Measurements from ENCODE around the gene KSR1.

Gene KSR1

DNA sequence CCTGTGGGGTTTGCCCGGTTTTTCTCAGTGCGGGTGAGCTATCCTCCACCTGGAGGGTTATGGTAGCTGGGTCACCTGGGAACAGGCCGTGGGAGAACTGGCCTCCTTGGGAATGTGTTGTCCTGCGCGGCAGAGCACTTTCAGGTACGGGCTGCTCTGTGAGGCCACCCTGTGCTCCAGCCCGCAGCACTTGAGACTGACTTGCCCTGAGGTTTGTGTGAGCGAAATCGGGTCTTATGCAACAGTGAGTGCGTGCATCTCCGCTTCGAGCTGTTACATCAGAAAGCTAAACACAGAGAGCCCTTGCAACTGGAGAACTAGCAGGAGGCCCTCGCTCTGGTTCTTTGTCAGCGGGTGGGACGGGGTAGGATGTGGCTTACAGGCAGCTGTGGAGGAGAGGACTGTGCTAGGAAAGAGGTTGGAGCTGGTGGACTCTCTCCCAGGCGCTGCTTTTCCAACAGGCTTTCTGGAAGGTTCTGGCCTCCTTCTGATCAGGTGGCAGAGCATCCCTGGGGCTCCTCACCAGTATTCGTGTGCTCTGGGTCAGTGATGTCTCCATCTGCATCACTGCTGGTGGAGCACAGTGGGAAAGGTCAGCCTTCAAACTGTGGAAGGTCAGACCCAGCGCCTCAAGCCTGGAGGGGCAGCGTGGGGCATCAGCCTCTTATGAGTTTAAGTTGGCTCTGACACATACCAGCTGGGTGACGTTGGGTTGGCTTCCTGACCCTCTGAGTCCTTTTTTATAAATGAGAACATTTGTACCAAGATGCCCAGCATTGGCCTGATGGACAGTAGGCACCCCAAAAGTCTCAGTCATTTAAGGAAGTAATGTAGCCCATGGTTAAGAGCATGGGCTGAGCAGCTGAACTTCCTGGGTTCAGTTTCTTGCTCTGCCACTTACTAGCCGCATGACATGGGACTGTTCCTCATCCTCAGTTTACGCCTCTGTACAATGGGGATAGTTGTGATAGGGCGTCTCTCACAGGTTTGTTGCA lies 76.3 kb downstream of the KSR1 start:
- H3K4me1 ChIP-seq (ENCODE audit: control extremely low read depth in 1 of 4, control insufficient read depth in 4 of 4, insufficient read depth in 4 of 4, low read length in 3 of 4): peaks cover 35 to 87% (median 54%) of the 10 kb centered on the region in 4 experiments
- 67% methylated on average over 18 of the region's 23 CpGs for WGBS (ENCODE audit: insufficient coverage)
- DNase-seq: peak; percentile 67 to 89 (median 89)
- no peaks in the 10 kb centered on the region for H3K36me3 ChIP-seq (ENCODE audit: control insufficient read depth in 4 of 4, insufficient read depth in 4 of 4, low read length in 3 of 4)
- H3K27me3 ChIP-seq (replicated peaks in 2 of 5; ENCODE audit: control insufficient read depth in 4 of 5, insufficient read depth in 5 of 5, low read length in 4 of 5): no peaks in the 10 kb centered on the region
- H3K27ac ChIP-seq (ENCODE audit: insufficient read depth in 1 of 2, low read depth in 1 of 2, low read length in 2 of 2, poor library complexity in 1 of 2, severe bottlenecking in 2 of 2): peak overlapping the region in 1 of 2 experiments; percentile 76
- ChIA-PET POLR2A (interaction anchor here (1.0 to 1.3 kb wide), 3 partner anchors 59 to 75 kb away, joined by 3 to 4 read pairs (median 4); no protein-coding TSS in a partner anchor), CTCF (interaction anchor here (0.9 to 3.1 kb wide), 11 partner anchors 12 to 77 kb away, joined by 3 to 18 read pairs (median 4); partner anchors contain the start of gene KSR1)
- no peaks in the 10 kb centered on the region for H3K9me3 ChIP-seq (ENCODE audit: control extremely low read depth in 1 of 5, control insufficient read depth in 4 of 5, insufficient read depth in 2 of 5, low read depth in 1 of 5, low read length in 4 of 5)
- H3K4me3 ChIP-seq (ENCODE audit: control insufficient read depth in 1 of 7, extremely low read depth in 1 of 7, insufficient read depth in 4 of 7, low read depth in 2 of 7, low read length in 6 of 7): peak overlapping the region in 1 of 7 experiments; percentile 31

DNA sequence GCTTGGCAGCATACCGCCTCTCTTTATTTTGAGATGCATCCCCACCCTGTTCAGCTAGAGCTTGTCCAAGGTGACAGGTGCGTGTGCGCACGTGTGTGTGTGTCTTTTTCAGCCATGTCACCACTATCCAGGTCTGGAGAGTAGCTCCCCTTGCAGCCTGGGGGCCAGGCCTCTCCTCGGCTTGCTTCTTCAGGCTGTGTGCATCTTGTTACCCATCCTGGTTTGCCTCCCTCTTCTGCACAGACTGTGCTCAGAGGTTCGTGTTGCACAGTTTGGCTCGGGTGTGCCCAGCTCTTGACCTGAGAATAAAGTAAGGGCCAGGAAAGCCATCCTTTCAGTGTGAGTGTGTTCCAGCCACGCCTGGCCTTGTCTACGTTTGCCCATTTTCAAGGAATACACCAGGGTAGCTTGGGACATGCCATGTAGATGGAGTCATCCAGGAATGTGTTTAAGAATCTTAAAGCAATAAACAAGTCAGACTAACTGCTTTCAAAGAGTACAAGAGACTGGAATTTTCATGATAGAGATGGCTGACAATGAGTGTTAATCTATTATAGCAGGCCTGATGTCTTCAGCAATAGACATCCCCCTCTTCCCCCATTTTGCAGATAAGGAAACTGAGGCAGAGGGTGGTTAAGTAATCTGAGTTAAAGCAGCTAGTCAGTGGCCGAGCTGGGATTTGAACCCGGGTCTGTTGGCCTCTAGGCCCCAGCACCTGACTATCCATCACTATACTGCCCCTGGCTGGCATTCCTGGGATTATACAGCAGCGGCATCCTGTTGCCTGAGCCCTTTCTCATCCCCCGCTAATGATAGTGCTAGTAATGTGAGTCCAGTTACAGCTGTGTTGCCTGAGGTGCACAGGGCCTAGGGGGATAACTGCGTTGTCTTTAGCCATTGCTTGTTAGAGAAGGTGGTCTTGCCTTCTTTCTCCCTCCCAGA lies 77.9 kb downstream of the KSR1 start:
- Histone ChIP-seq H3K4me1 (ENCODE audit: control extremely low read depth in 1 of 4, control insufficient read depth in 4 of 4, insufficient read depth in 4 of 4, low read length in 3 of 4) (peaks cover 26 to 74% (median 42%) of the 10 kb centered on the region in 4 experiments), H3K9me3 (ENCODE audit: control extremely low read depth in 1 of 5, control insufficient read depth in 4 of 5, insufficient read depth in 2 of 5, low read depth in 1 of 5, low read length in 4 of 5) (no peaks in the 10 kb centered on the region), H3K36me3 (ENCODE audit: control insufficient read depth in 4 of 4, insufficient read depth in 4 of 4, low read length in 3 of 4) (no peaks in the 10 kb centered on the region), H3K4me3 (ENCODE audit: control insufficient read depth in 1 of 7, extremely low read depth in 1 of 7, insufficient read depth in 4 of 7, low read depth in 2 of 7, low read length in 6 of 7) (no peak overlapping the region), H3K27ac (ENCODE audit: insufficient read depth in 1 of 2, low read depth in 1 of 2, low read length in 2 of 2, poor library complexity in 1 of 2, severe bottlenecking in 2 of 2) (no peak overlapping the region), H3K27me3 (replicated peaks in 2 of 5; ENCODE audit: control insufficient read depth in 4 of 5, insufficient read depth in 5 of 5, low read length in 4 of 5) (no peaks in the 10 kb centered on the region)
- 88% methylated on average over 8 of the region's 14 CpGs for WGBS (ENCODE audit: insufficient coverage)
- no peak for DNase-seq
- ChIA-PET POLR2A (no interaction called here), CTCF (interaction anchor here (1.1 to 2.3 kb wide), 8 partner anchors 10 to 70 kb away, joined by 3 to 17 read pairs (median 5); no protein-coding TSS in a partner anchor)

GRCh38 chr17:27535178-27535928 lies 79.1 kb downstream of the KSR1 start:
- H3K9me3 ChIP-seq (ENCODE audit: control extremely low read depth in 1 of 5, control insufficient read depth in 4 of 5, insufficient read depth in 2 of 5, low read depth in 1 of 5, low read length in 4 of 5): no peaks in the 10 kb centered on the region
- H3K27me3 ChIP-seq (replicated peaks in 2 of 5; ENCODE audit: control insufficient read depth in 4 of 5, insufficient read depth in 5 of 5, low read length in 4 of 5): no peaks in the 10 kb centered on the region
- DNase-seq: no peak
- H3K4me1 ChIP-seq (ENCODE audit: control extremely low read depth in 1 of 4, control insufficient read depth in 4 of 4, insufficient read depth in 4 of 4, low read length in 3 of 4): peaks cover 18 to 68% (median 32%) of the 10 kb centered on the region in 4 experiments
- H3K36me3 ChIP-seq (ENCODE audit: control insufficient read depth in 4 of 4, insufficient read depth in 4 of 4, low read length in 3 of 4): no peaks in the 10 kb centered on the region
- ChIA-PET POLR2A (no interaction called here), CTCF (interaction anchor here (0.6 to 2.2 kb wide), 6 partner anchors 9 to 189 kb away, joined by 3 to 17 read pairs (median 4); no protein-coding TSS in a partner anchor)
- H3K27ac ChIP-seq (ENCODE audit: insufficient read depth in 1 of 2, low read depth in 1 of 2, low read length in 2 of 2, poor library complexity in 1 of 2, severe bottlenecking in 2 of 2): no peak overlapping the region
- WGBS (ENCODE audit: insufficient coverage): 90% methylated on average over 7 of the region's 12 CpGs
- H3K4me3 ChIP-seq (ENCODE audit: control insufficient read depth in 1 of 7, extremely low read depth in 1 of 7, insufficient read depth in 4 of 7, low read depth in 2 of 7, low read length in 6 of 7): no peak overlapping the region

DNA sequence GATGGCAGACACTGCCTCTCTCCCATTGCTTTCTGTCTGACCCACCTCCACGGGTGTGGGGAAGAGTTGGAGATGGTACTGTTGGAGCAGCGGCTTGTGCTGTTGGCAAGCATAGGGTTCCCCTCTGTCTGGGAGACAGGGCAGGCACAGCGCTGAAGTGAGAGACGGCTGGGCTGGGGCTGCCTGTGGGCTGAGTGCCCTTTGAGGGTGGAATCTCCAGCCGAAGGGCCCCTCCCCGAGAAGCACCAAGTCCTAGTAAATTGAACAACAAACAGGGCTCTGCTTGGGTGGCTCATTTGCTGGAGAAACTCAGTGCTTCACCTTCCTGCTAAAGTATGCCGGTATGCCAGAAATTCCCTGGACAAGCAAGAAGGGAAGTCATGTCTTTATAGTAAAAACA lies 79.7 kb downstream of the KSR1 start:
- ChIA-PET CTCF (interaction anchor here (0.6 to 2.0 kb wide), 2 partner anchors 62 to 189 kb away, joined by 3 to 5 read pairs; no protein-coding TSS in a partner anchor), POLR2A (no interaction called here)
- DNase-seq: no peak
- 100% methylated on average over 6 of the region's 7 CpGs for WGBS (ENCODE audit: insufficient coverage)
- H3K27ac ChIP-seq (ENCODE audit: insufficient read depth in 1 of 2, low read depth in 1 of 2, low read length in 2 of 2, poor library complexity in 1 of 2, severe bottlenecking in 2 of 2): no peak overlapping the region
- H3K4me3 ChIP-seq (ENCODE audit: control insufficient read depth in 1 of 7, extremely low read depth in 1 of 7, insufficient read depth in 4 of 7, low read depth in 2 of 7, low read length in 6 of 7): no peak overlapping the region
- H3K27me3 ChIP-seq (replicated peaks in 2 of 5; ENCODE audit: control insufficient read depth in 4 of 5, insufficient read depth in 5 of 5, low read length in 4 of 5): no peaks in the 10 kb centered on the region
- no peaks in the 10 kb centered on the region for H3K36me3 ChIP-seq (ENCODE audit: control insufficient read depth in 4 of 4, insufficient read depth in 4 of 4, low read length in 3 of 4)
- peaks cover 13 to 68% (median 28%) of the 10 kb centered on the region in 4 experiments for H3K4me1 ChIP-seq (ENCODE audit: control extremely low read depth in 1 of 4, control insufficient read depth in 4 of 4, insufficient read depth in 4 of 4, low read length in 3 of 4)
- H3K9me3 ChIP-seq (ENCODE audit: control extremely low read depth in 1 of 5, control insufficient read depth in 4 of 5, insufficient read depth in 2 of 5, low read depth in 1 of 5, low read length in 4 of 5): no peaks in the 10 kb centered on the region

- no peak for DNase-seq
- Histone ChIP-seq H3K9me3 (ENCODE audit: control extremely low read depth in 1 of 5, control insufficient read depth in 4 of 5, insufficient read depth in 2 of 5, low read depth in 1 of 5, low read length in 4 of 5) (no peaks in the 10 kb centered on the region), H3K36me3 (ENCODE audit: control insufficient read depth in 4 of 4, insufficient read depth in 4 of 4, low read length in 3 of 4) (no peaks in the 10 kb centered on the region), H3K4me1 (ENCODE audit: control extremely low read depth in 1 of 4, control insufficient read depth in 4 of 4, insufficient read depth in 4 of 4, low read length in 3 of 4) (peaks cover 5 to 61% (median 20%) of the 10 kb centered on the region in 4 experiments), H3K27ac (ENCODE audit: insufficient read depth in 1 of 2, low read depth in 1 of 2, low read length in 2 of 2, poor library complexity in 1 of 2, severe bottlenecking in 2 of 2) (no peak overlapping the region), H3K4me3 (ENCODE audit: control insufficient read depth in 1 of 7, extremely low read depth in 1 of 7, insufficient read depth in 4 of 7, low read depth in 2 of 7, low read length in 6 of 7) (no peak overlapping the region), H3K27me3 (replicated peaks in 2 of 5; ENCODE audit: control insufficient read depth in 4 of 5, insufficient read depth in 5 of 5, low read length in 4 of 5) (no peaks in the 10 kb centered on the region)
- CTCF ChIA-PET: no interaction called here
- POLR2A ChIA-PET: no interaction called here
- WGBS (ENCODE audit: insufficient coverage): 73% methylated on average over 2 of the region's 3 CpGs
Measured at GRCh38 chr17:27536781-27537180, 80.5 kb downstream of the KSR1 start.

DNA sequence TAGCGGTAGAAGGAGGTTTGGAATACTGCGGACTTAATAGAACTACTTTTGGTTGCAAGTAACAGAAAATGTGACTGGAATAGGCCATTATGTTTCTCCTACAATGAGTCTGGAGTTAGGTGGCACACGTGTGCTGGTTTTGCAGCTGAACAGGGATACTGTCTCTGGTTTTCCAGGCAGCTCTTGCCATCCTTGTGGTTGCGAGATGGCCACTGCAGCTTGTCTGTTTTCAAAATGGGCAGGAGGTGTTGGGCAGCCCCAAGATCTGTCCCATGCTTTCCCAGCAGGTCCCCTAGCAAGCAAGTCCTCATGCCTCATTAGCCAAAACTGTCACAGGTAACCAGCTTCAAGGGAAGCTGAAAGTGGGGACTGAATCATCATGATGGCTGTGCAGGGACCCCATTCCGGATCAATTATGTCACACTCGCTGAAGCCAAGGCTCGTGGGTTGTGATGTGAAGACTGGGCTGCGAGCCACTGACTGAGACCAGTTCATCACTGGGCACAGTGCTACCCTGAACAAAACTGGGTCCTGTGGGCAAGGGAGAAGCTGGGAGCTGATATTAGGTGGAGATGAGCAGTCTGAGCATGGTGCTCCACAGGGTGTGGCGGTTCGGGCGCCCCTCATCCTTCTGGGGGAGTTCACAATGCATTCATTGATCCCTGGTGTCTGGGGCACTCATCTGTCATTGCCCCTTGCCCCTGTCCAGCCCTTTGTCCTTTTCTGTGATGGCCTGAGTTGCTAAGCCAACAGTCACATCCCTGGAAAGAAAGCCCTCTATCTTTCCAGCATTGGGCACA lies 82.1 kb downstream of the KSR1 start:
- no peak for DNase-seq
- H3K27me3 ChIP-seq (replicated peaks in 2 of 5; ENCODE audit: control insufficient read depth in 4 of 5, insufficient read depth in 5 of 5, low read length in 4 of 5): peaks cover 0 to 3% (median 0%) of the 10 kb centered on the region in 5 experiments
- no peaks in the 10 kb centered on the region for H3K9me3 ChIP-seq (ENCODE audit: control extremely low read depth in 1 of 5, control insufficient read depth in 4 of 5, insufficient read depth in 2 of 5, low read depth in 1 of 5, low read length in 4 of 5)
- ChIA-PET POLR2A (no interaction called here), CTCF (no interaction called here)
- WGBS (ENCODE audit: insufficient coverage): 98% methylated on average over 7 of the region's 11 CpGs
- no peak overlapping the region for H3K4me3 ChIP-seq (ENCODE audit: control insufficient read depth in 1 of 7, extremely low read depth in 1 of 7, insufficient read depth in 4 of 7, low read depth in 2 of 7, low read length in 6 of 7)
- no peaks in the 10 kb centered on the region for H3K36me3 ChIP-seq (ENCODE audit: control insufficient read depth in 4 of 4, insufficient read depth in 4 of 4, low read length in 3 of 4)
- H3K4me1 ChIP-seq (ENCODE audit: control extremely low read depth in 1 of 4, control insufficient read depth in 4 of 4, insufficient read depth in 4 of 4, low read length in 3 of 4): peaks cover 0 to 52% (median 10%) of the 10 kb centered on the region in 4 experiments
- no peak overlapping the region for H3K27ac ChIP-seq (ENCODE audit: insufficient read depth in 1 of 2, low read depth in 1 of 2, low read length in 2 of 2, poor library complexity in 1 of 2, severe bottlenecking in 2 of 2)

All from common myeloid progenitor, CD34-positive (primary cell).